ENCODE measurements around the gene RBM20.

- TF ChIP-seq CTCF (IDR thresholded peaks at IDR 0.05), result no peak
- no peak for TF ChIP-seq POLR2A (IDR thresholded peaks at IDR 0.05)
Observed at GRCh38 chr10:110615057-110615747, 28.9 kb upstream of the RBM20 start.

All from stomach (tissue), 4 donors.